ENCODE measurements around the gene RAPGEF4. TPM values are rescaled to one million over a fixed set of nuclear protein-coding genes. Genes with fewer than 3 reads are reported as not detected.

RAPGEF4 gene
- total and polyA plus RNA-seq, 2 of the 13 experiments (the other 11 are each of a cell fraction or from before 2014, with no cell fraction given), result 0.78 to 0.91 TPM

- TF ChIP-seq TEAD2 (CRISPR knock-in tag; IDR thresholded peaks at IDR 0.05), result no peak
- no peak for TF ChIP-seq ETS1 (CRISPR knock-in tag; IDR thresholded peaks at IDR 0.05)
- TF ChIP-seq ZNF670 (CRISPR knock-in tag; IDR thresholded peaks at IDR 0.05; ENCODE audit: borderline replicate concordance), result no peak; the same call in 1 of the 2 replicates
- TF ChIP-seq ZNF773 (CRISPR knock-in tag; IDR thresholded peaks at IDR 0.05; ENCODE audit: borderline replicate concordance), result no peak
- no peak for TF ChIP-seq ZNF674 (CRISPR knock-in tag; IDR thresholded peaks at IDR 0.05; ENCODE audit: low read depth)
- no peak for TF ChIP-seq STAG1 (CRISPR knock-in tag; IDR thresholded peaks at IDR 0.05)
- TF ChIP-seq, protein P1, sequence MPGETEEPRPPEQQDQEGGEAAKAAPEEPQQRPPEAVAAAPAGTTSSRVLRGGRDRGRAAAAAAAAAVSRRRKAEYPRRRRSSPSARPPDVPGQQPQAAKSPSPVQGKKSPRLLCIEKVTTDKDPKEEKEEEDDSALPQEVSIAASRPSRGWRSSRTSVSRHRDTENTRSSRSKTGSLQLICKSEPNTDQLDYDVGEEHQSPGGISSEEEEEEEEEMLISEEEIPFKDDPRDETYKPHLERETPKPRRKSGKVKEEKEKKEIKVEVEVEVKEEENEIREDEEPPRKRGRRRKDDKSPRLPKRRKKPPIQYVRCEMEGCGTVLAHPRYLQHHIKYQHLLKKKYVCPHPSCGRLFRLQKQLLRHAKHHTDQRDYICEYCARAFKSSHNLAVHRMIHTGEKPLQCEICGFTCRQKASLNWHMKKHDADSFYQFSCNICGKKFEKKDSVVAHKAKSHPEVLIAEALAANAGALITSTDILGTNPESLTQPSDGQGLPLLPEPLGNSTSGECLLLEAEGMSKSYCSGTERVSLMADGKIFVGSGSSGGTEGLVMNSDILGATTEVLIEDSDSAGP (CRISPR knock-in tag; IDR thresholded peaks at IDR 0.05; ENCODE audit: borderline replicate concordance), result no peak
- no peak for TF ChIP-seq PHF5A (CRISPR knock-in tag; IDR thresholded peaks at IDR 0.05; ENCODE audit: low read depth, unreplicated experiment)
- no peak for TF ChIP-seq MTA1 (CRISPR knock-in tag; IDR thresholded peaks at IDR 0.05; ENCODE audit: borderline replicate concordance)
- TF ChIP-seq THYN1 (CRISPR knock-in tag; IDR thresholded peaks at IDR 0.05; ENCODE audit: borderline replicate concordance, low read depth), result no peak
- TF ChIP-seq ZNF850 (CRISPR knock-in tag; conservative IDR thresholded peaks at IDR 0.05), result no peak
- TF ChIP-seq, protein P2, sequence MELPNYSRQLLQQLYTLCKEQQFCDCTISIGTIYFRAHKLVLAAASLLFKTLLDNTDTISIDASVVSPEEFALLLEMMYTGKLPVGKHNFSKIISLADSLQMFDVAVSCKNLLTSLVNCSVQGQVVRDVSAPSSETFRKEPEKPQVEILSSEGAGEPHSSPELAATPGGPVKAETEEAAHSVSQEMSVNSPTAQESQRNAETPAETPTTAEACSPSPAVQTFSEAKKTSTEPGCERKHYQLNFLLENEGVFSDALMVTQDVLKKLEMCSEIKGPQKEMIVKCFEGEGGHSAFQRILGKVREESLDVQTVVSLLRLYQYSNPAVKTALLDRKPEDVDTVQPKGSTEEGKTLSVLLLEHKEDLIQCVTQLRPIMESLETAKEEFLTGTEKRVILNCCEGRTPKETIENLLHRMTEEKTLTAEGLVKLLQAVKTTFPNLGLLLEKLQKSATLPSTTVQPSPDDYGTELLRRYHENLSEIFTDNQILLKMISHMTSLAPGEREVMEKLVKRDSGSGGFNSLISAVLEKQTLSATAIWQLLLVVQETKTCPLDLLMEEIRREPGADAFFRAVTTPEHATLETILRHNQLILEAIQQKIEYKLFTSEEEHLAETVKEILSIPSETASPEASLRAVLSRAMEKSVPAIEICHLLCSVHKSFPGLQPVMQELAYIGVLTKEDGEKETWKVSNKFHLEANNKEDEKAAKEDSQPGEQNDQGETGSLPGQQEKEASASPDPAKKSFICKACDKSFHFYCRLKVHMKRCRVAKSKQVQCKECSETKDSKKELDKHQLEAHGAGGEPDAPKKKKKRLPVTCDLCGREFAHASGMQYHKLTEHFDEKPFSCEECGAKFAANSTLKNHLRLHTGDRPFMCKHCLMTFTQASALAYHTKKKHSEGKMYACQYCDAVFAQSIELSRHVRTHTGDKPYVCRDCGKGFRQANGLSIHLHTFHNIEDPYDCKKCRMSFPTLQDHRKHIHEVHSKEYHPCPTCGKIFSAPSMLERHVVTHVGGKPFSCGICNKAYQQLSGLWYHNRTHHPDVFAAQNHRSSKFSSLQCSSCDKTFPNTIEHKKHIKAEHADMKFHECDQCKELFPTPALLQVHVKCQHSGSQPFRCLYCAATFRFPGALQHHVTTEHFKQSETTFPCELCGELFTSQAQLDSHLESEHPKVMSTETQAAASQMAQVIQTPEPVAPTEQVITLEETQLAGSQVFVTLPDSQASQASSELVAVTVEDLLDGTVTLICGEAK (IDR thresholded peaks at IDR 0.05), result no peak
- TF ChIP-seq, protein P2 (CRISPR knock-in tag; IDR thresholded peaks at IDR 0.05), result no peak
- 0 out of 2 replicates have a peak, but pooled peaks have one; percentile 19 for TF ChIP-seq FOXJ3 (CRISPR knock-in tag; IDR thresholded peaks at IDR 0.05; ENCODE audit: borderline replicate concordance)
- no peak for TF ChIP-seq ATF7-NPFF (CRISPR knock-in tag; IDR thresholded peaks at IDR 0.05; ENCODE audit: low read depth)
- peak; percentile 60; the same call in 1 of the 2 replicates for TF ChIP-seq THAP11 (CRISPR knock-in tag; IDR thresholded peaks at IDR 0.05)
- no peak for TF ChIP-seq ZNF496 (CRISPR knock-in tag; IDR thresholded peaks at IDR 0.05; ENCODE audit: insufficient replicate concordance)
- TF ChIP-seq ZBTB21 (CRISPR knock-in tag; IDR thresholded peaks at IDR 0.05), result no peak; the same call in 1 of the 2 replicates
Measured at GRCh38 chr2:173048897-173049661, 313.4 kb downstream of the RAPGEF4 start (continued).

Data from HepG2 (cell line).